Gastrocnemius medialis (tissue), 4 donors: ENCODE data around the gene METTL26. TPM values are rescaled to one million over a fixed set of nuclear protein-coding genes. Genes with fewer than 3 reads are reported as not detected.

Source experiments
- ATAC-seq, 2 donors: fragments of 150-250 bp; one replicate each; pipeline ENCODE4 v1.9.1; 2016
- DNase-seq, 2 donors: peaks; one replicate each; pipeline ENCODE4 v3.0.0-alpha.2; 2019
- H3K27ac ChIP-seq, 4 donors: fragments of 200-600 bp; sonication (generic); 1 replicate in 1 of 4; 2 replicates in 3 of 4; pipeline ENCODE4 v1.5.1; 2016 to 2018; ENCODE audit warnings: mild to moderate bottlenecking in 2 of 4, moderate library complexity in 1 of 4
- H3K27me3 ChIP-seq, 3 donors: fragments of 200-600 bp; sonication (generic) in 2 of 3; 1 replicate in 1 of 3; 2 replicates in 2 of 3; pipeline versions ENCODE4 v1.5.1 to v1.6.0; 2016 to 2019; ENCODE audit warnings: mild to moderate bottlenecking in 1 of 3, moderate library complexity in 1 of 3
- H3K36me3 ChIP-seq, 2 donors: fragments of 200-600 bp; sonication (generic) in 1 of 2; one replicate each; pipeline ENCODE4 v1.5.1; 2017 to 2018
- H3K4me1 ChIP-seq, 2 donors: fragments of 200-600 bp; sonication (generic) in 1 of 2; one replicate each; pipeline ENCODE4 v1.5.1; 2016 to 2017; ENCODE audit warnings: mild to moderate bottlenecking in 2 of 2
- H3K4me3 ChIP-seq, 4 donors: fragments of 200-600 bp; sonication (generic) in 3 of 4; 1 replicate in 1 of 4; 2 replicates in 3 of 4; pipeline ENCODE4 v1.5.1; 2016 to 2019; ENCODE audit warnings: mild to moderate bottlenecking in 2 of 4
- H3K9me3 ChIP-seq, 3 donors: fragments of 200-600 bp; sonication (generic) in 2 of 3; 1 replicate in 1 of 3; 2 replicates in 2 of 3; pipeline ENCODE4 v1.5.1; 2016 to 2019
- CTCF ChIP-seq, 5 experiments: fragments of 450-650 bp in 3 of 5; fragments of 200-600 bp in 2 of 5; sonication (generic) in 2 of 5; IDR thresholded peaks in 4 of 5; conservative IDR thresholded peaks in 1 of 5; 1 replicate in 4 of 5; 2 replicates in 1 of 5; pipeline ENCODE4 v1.5.1; 2016 to 2019; ENCODE audit warnings: antibody characterized with exemption in 5 of 5, mild to moderate bottlenecking in 3 of 5, moderate library complexity in 3 of 5
- POLR2A ChIP-seq, 2 donors: fragments of 450-650 bp; IDR thresholded peaks; one replicate each; pipeline ENCODE4 v1.6.1; 2017; ENCODE audit warnings: antibody characterized with exemption in 2 of 2, mild to moderate bottlenecking in 2 of 2, moderate library complexity in 2 of 2
- in situ Hi-C, 4 donors: fragments of 200-750 bp; cut with MboI; loops; one replicate each; pipeline versions ENCODE4 v1.15.0 to v1.8.0; 2017; ENCODE audit warnings: low sequenced_read_pairs in 4 of 4
- intact Hi-C: fragments of 100-400 bp; cut with DNase I; formaldehyde crosslinking; loops from one replicate; pipeline ENCODE4 v1.15.1; 2023; ENCODE audit warnings: low total_unique reads
- total RNA-seq, 4 donors: library from RNA; depleted of rRNA; stranded (reverse); fragments of >200 nt; gene quantifications; one replicate each; pipeline versions ENCODE4 v1.1.0 to v1.2.3, GENCODE V29; 2016

Gene METTL26
- total RNA-seq, 4 donors from 2014 or later: 114 to 212 (median 141) TPM

GRCh38 chr16:629833-630248, 6.3 kb downstream of the METTL26 start:
- no peaks in the 10 kb centered on the region for H3K9me3 ChIP-seq
- ATAC-seq: peak in 1 of 2 donors; percentile 4
- H3K4me1 ChIP-seq: peaks cover 11 to 12% of the 10 kb centered on the region in 2 donors
- intact Hi-C loops (no loop called here), in situ Hi-C loops (no loop called here)
- TF ChIP-seq CTCF (IDR thresholded peaks at IDR 0.05 in 4 of 5, conservative IDR thresholded peaks at IDR 0.05 in 1 of 5) (no peak), POLR2A (IDR thresholded peaks at IDR 0.05) (no peak)
- DNase-seq: no peak
- peaks cover 0 to 19% of the 10 kb centered on the region in 2 donors for H3K36me3 ChIP-seq
- peak overlapping the region in 3 of 4 donors; percentile 7 to 36 (median 27) for H3K27ac ChIP-seq
- H3K4me3 ChIP-seq: no peak overlapping the region
- no peaks in the 10 kb centered on the region for H3K27me3 ChIP-seq

GRCh38 chr16:629185-629832, 6.8 kb downstream of the METTL26 start:
- ATAC-seq (peak in 1 of 2 donors; percentile 17), DNase-seq (no peak)
- in situ Hi-C loops (no loop called here), intact Hi-C loops (no loop called here)
- H3K4me1 ChIP-seq: peaks cover 11 to 12% of the 10 kb centered on the region in 2 donors
- H3K4me3 ChIP-seq: no peak overlapping the region
- peaks cover 0 to 18% of the 10 kb centered on the region in 2 donors for H3K36me3 ChIP-seq
- peak overlapping the region; percentile 7 to 36 (median 22) for H3K27ac ChIP-seq
- no peaks in the 10 kb centered on the region for H3K27me3 ChIP-seq
- TF ChIP-seq POLR2A (IDR thresholded peaks at IDR 0.05): no peak
- no peak for TF ChIP-seq CTCF (IDR thresholded peaks at IDR 0.05 in 4 of 5, conservative IDR thresholded peaks at IDR 0.05 in 1 of 5)
- H3K9me3 ChIP-seq: no peaks in the 10 kb centered on the region

GRCh38 chr16:628321-629061, 7.6 kb downstream of the METTL26 start:
- DNase-seq (no peak), ATAC-seq (no peak)
- Histone ChIP-seq H3K27ac (no peak overlapping the region), H3K27me3 (no peaks in the 10 kb centered on the region), H3K36me3 (peaks cover 0 to 11% of the 10 kb centered on the region in 2 donors), H3K4me1 (peaks cover 11 to 12% of the 10 kb centered on the region in 2 donors), H3K4me3 (no peak overlapping the region), H3K9me3 (no peaks in the 10 kb centered on the region)
- in situ Hi-C loops (no loop called here), intact Hi-C loops (no loop called here)
- TF ChIP-seq CTCF (IDR thresholded peaks at IDR 0.05 in 4 of 5, conservative IDR thresholded peaks at IDR 0.05 in 1 of 5): no peak
- TF ChIP-seq POLR2A (IDR thresholded peaks at IDR 0.05): no peak

- in situ Hi-C loops: no loop called here
- Histone ChIP-seq H3K27me3 (no peaks in the 10 kb centered on the region), H3K4me1 (peaks cover 11 to 12% of the 10 kb centered on the region in 2 donors), H3K9me3 (no peaks in the 10 kb centered on the region), H3K27ac (peak overlapping the region in 2 of 4 donors; percentile 24 to 41), H3K36me3 (peaks cover 0 to 11% of the 10 kb centered on the region in 2 donors), H3K4me3 (no peak overlapping the region)
- intact Hi-C loops: no loop called here
- ATAC-seq (peak; percentile 23 to 56), DNase-seq (peak in 1 of 2 donors; percentile 79)
- TF ChIP-seq POLR2A (IDR thresholded peaks at IDR 0.05) (no peak), CTCF (IDR thresholded peaks at IDR 0.05 in 4 of 5, conservative IDR thresholded peaks at IDR 0.05 in 1 of 5) (no peak)
Observed at GRCh38 chr16:627454-628239, 8.5 kb downstream of the METTL26 start.
